Stimulated activated naive CD8-positive, alpha-beta T cell treated with anti-CD3 and anti-CD28 coated beads, Interleukin-15, Interleukin-2, amounts not matched to agents 100 ng/mL and 50 ng/mL, for 24 hours (primary cell): ENCODE results near the gene RAD21L1.

Experiments used
- H3K27ac Mint-ChIP-seq: one replicate; pipeline ENCODE4 v1.8.0; 2021; ENCODE audit warnings: mild to moderate bottlenecking, mixed read lengths
- H3K27me3 Mint-ChIP-seq: one replicate; pipeline ENCODE4 v1.8.0; 2021; ENCODE audit warnings: mixed read lengths
- H3K36me3 Mint-ChIP-seq: one replicate; pipeline ENCODE4 v1.8.0; 2021; ENCODE audit warnings: low read depth, mixed read lengths
- H3K4me1 Mint-ChIP-seq: one replicate; pipeline ENCODE4 v1.8.0; 2021; ENCODE audit warnings: low read depth, mixed read lengths
- H3K4me3 Mint-ChIP-seq: one replicate; pipeline ENCODE4 v1.8.0; 2021; ENCODE audit warnings: mild to moderate bottlenecking, mixed read lengths
- H3K9me3 Mint-ChIP-seq: one replicate; pipeline ENCODE4 v1.8.0; 2021; ENCODE audit warnings: mixed read lengths

The RAD21L1 gene

GRCh38 chr20:1298166-1298565 lies 72.3 kb downstream of the RAD21L1 start:
- Mint-ChIP-seq H3K4me3 (no peak overlapping the region), H3K27ac (no peak overlapping the region), H3K4me1 (peaks cover 28% of the 10 kb centered on the region), H3K27me3 (no peaks in the 10 kb centered on the region), H3K36me3 (no peaks in the 10 kb centered on the region), H3K9me3 (no peaks in the 10 kb centered on the region)

- Mint-ChIP-seq H3K36me3 (no peaks in the 10 kb centered on the region), H3K4me1 (peaks cover 25% of the 10 kb centered on the region), H3K27me3 (no peaks in the 10 kb centered on the region), H3K27ac (no peak overlapping the region), H3K9me3 (no peaks in the 10 kb centered on the region), H3K4me3 (no peak overlapping the region)
These were observed 73.2 kb downstream of the RAD21L1 start for GRCh38 chr20:1298888-1299511.

DNA sequence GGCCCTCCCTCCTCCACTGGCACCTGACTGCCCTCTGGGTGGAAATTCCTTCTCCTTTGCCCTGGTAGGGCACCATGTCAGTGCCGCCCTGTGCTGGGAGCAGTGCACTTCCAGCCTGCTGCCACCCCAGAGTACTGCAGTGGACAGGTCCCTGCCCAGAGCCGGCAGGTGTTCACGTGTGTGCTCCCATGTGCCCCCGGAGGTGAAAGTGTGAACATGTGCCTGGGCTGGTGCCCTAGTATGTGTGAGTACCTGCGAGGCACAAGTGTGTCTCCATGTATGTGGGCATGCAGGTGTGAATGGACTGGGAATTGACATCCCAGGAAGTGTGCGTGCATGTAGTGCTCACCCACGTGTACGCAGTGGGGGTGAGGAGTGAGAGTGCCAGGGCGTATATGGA lies 73.7 kb downstream of the RAD21L1 start:
- Mint-ChIP-seq H3K27ac (peak overlapping the region; percentile 65), H3K36me3 (no peaks in the 10 kb centered on the region), H3K4me1 (peaks cover 25% of the 10 kb centered on the region), H3K9me3 (no peaks in the 10 kb centered on the region), H3K27me3 (no peaks in the 10 kb centered on the region), H3K4me3 (peak overlapping the region; percentile 41)

DNA sequence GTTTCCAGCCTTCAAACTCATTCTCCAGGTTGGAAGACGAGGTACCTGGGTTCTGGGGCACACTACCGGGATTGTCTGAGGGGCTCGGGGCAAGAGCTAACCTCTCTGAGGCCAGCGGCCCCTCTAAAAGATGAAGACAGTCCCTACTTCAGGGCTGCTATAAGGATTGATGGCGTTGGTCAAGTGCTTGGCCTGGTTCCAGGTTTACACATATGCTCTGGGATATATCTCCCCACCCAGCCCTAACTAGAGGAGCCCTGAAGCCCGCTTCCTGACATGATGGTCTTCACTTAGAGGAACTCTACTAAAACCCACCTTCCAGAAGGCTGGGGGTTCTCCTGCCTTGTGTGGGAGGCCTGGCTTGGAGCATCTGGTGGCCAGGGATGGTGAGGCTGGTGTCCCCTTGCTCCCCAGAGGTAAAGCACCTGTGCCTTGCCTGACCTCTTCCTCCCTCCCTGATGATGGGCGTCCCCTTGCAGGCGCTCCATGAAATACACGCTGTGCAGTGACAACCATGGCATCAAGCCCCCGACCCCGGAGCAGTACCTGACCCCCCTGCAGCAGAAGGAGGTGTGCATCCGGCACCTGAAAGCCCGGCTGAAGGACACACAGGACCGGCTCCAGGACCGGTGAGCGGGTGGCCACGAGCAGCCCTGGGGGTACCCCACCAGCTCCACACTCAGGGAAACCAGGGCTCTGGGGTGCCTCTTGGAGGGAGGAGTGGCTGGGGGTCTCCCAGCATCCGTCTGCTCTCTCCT lies 74.4 kb downstream of the RAD21L1 start:
- H3K27ac Mint-ChIP-seq: peak overlapping the region; percentile 94
- H3K4me3 Mint-ChIP-seq: peak overlapping the region; percentile 79
- no peaks in the 10 kb centered on the region for H3K27me3 Mint-ChIP-seq

GRCh38 chr20:1301031-1301529 lies 75.2 kb downstream of the RAD21L1 start:
- peaks cover 25% of the 10 kb centered on the region for H3K4me1 Mint-ChIP-seq
- H3K27me3 Mint-ChIP-seq: no peaks in the 10 kb centered on the region
- H3K4me3 Mint-ChIP-seq: peak overlapping the region; percentile 79
- no peaks in the 10 kb centered on the region for H3K9me3 Mint-ChIP-seq
- H3K27ac Mint-ChIP-seq: peak overlapping the region; percentile 94
- H3K36me3 Mint-ChIP-seq: no peaks in the 10 kb centered on the region

More for the DNA sequence above, 74.4 kb downstream of the RAD21L1 start:
- Mint-ChIP-seq H3K9me3 (no peaks in the 10 kb centered on the region), H3K36me3 (no peaks in the 10 kb centered on the region), H3K4me1 (peaks cover 25% of the 10 kb centered on the region)

DNA sequence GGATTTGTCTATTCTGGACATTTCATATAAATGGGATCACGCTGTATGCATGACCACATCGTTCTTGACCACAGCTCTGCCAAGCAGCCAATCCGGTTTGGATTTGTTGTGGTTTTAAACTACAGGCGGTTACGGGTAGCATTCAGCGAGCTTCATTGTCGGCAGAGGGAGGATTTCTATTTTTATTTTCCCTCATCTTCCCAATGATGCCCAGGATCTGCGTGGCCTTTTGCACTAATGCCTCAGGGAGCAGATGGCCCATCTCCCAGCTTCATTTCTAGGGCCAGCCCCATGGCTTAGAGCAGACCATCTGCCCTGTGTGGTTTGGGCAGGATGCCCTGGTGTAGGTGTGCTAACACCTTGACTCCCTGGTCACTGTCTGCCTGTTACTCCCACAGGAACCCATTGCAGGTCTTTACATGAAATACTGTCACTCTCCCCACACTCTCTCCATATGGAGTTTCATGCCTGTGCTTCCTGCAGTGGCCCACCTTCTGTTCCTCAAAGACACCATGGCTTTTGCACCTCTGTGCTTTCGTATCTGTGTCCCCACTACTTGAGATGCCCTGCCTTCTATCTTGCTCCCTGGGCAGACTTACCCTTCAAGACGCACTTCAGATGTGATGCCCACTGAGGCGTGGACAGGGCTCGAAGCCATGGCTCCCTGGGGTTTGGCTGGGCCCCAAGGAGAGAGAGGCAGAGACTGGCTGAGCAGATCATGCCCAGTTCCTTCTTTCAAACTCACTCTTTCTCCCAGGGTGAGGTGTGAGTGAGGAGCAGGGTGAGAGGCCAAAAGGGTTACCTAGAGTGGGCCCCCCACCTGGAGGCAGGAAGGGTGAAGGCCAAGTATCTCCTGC lies 77.1 kb downstream of the RAD21L1 start:
- no peak overlapping the region for H3K4me3 Mint-ChIP-seq
- no peaks in the 10 kb centered on the region for H3K36me3 Mint-ChIP-seq
- H3K4me1 Mint-ChIP-seq: peaks cover 25% of the 10 kb centered on the region
- H3K9me3 Mint-ChIP-seq: no peaks in the 10 kb centered on the region
- H3K27ac Mint-ChIP-seq: no peak overlapping the region
- no peaks in the 10 kb centered on the region for H3K27me3 Mint-ChIP-seq

DNA sequence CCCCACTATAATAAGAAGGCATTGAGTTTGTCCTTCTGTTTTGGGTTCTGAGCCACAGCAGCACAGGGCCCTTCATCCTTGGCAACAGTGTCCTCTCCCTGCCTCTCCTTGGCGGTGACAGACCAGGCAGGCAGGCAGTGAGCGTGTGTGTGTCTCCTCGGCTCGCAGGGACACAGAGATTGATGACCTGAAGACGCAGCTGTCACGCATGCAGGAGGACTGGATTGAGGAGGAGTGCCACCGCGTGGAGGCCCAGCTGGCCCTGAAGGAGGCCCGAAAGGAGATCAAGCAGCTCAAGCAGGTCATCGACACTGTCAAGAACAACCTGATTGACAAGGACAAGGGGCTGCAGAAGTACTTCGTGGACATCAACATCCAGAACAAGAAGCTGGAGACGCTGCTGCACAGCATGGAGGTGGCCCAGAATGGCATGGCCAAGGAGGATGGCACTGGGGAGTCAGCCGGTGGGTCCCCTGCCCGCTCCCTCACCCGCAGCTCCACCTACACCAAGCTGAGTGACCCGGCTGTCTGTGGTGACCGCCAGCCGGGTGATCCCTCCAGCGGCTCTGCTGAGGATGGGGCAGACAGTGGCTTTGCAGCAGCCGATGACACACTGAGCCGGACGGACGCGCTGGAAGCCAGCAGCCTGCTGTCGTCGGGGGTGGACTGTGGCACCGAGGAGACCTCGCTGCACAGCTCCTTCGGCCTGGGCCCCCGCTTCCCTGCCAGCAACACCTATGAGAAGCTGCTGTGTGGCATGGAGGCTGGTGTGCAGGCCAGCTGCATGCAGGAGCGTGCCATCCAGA lies 79.1 kb downstream of the RAD21L1 start:
- H3K4me1 Mint-ChIP-seq: peaks cover 13% of the 10 kb centered on the region
- no peak overlapping the region for H3K4me3 Mint-ChIP-seq
- H3K27ac Mint-ChIP-seq: no peak overlapping the region
- no peaks in the 10 kb centered on the region for H3K9me3 Mint-ChIP-seq
- no peaks in the 10 kb centered on the region for H3K27me3 Mint-ChIP-seq
- no peaks in the 10 kb centered on the region for H3K36me3 Mint-ChIP-seq
